ENCODE results near the gene PARPBP. TPM values are rescaled to one million over a fixed set of nuclear protein-coding genes. Genes with fewer than 3 reads are reported as not detected.

Gene PARPBP, protein sequence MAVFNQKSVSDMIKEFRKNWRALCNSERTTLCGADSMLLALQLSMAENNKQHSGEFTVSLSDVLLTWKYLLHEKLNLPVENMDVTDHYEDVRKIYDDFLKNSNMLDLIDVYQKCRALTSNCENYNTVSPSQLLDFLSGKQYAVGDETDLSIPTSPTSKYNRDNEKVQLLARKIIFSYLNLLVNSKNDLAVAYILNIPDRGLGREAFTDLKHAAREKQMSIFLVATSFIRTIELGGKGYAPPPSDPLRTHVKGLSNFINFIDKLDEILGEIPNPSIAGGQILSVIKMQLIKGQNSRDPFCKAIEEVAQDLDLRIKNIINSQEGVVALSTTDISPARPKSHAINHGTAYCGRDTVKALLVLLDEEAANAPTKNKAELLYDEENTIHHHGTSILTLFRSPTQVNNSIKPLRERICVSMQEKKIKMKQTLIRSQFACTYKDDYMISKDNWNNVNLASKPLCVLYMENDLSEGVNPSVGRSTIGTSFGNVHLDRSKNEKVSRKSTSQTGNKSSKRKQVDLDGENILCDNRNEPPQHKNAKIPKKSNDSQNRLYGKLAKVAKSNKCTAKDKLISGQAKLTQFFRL
- 1.5 and 31.2 TPM in 2 replicates for total RNA-seq

DNA sequence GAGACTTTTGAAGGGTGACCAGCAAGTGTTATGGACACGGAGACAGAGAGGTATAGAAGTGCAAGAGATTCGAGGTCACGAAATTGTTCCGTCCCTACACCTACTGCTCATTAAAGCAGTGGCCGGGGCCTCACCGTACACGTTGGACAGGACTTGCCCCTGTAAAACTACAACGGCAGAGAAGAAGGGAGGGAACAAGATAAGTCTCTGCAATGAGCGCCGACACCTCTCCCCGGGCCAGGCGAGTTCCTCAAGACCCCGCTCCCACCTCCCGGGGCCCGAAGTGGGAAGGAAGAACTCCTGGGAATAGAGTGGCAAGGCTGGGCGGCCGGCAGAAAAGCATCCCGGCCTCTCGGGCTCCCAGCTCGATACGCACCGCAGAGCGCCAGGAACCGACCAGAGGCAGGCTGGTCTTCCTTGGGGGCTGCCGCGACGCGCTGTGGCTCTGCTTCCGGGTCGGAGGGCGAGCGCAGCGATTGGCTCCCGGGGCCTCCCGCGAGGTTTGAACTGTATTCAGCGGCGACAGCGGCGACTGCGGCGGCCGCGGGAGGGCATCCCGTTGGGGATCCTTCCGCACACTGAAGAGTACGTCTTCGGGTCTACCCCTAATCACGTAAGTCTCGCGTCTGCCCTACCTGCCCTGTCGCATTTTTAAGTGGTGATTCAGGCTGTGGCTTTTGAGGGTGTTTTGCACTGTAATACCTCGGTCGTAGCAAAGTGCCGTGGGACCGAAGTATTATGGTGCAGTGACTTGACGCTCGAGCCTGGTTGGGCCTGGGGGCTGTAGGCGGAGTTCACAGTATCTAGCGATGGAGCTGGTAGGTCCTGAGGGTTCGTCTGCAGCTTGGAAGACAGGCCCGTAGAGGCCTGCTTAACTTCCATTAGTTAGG is at the start of gene PARPBP, which contains the start of gene NUP37:
TSS of gene PARPBP (plus strand) at position 510 of the 890 bp plus-strand sequence. CDS start 3,706 bp downstream, outside the sequence.
TSS of gene NUP37 (minus strand) at position 441 of the 890 bp plus-strand sequence. CDS start 1,596 bp downstream, outside the sequence.

DNA sequence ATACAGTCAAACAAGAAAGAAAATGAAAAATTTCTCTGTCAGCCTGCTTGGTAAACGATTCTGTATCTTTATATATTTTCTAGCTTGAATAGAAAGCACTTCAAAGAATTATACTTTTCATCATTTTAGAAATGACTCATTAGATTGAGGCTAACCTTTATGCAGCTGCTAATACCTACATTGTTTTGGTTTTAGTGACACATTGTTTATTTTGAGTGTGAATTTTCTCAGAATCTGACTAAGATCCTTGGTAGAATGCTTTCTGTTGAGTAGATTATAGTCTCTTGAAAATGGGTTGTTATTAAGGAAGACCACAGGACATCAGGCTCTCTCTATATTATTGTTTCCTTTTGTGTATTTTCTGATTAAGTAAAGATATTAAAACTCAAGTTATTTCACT is 77.8 kb downstream of the PARPBP start, which contains the start of gene PMCH:
TSS of gene PMCH (minus strand) at position 45 of the 400 bp plus-strand sequence. CDS start 63 bp downstream, outside the sequence.

Small RNAs within 50 kb of the gene (small RNA-seq; reads per million reads assigned to genes)
- gene RN7SL793P (ENCODE audit: low replicate concordance): not detected

Other genes with a start within 250 kb of the PARPBP start
- 51.3 and 129 TPM in 2 replicates for gene DRAM1, start 242.6 kb upstream of the PARPBP start, total RNA-seq
- 40.3 and 40.8 TPM in 2 replicates for gene WASHC3, start 58.2 kb upstream of the PARPBP start, total RNA-seq
- 25.8 and 36.7 TPM in 2 replicates for gene NUP37, start 69 bp upstream of the PARPBP start, total RNA-seq
- gene PMCH, start 77.7 kb downstream of the PARPBP start, total RNA-seq: not detected in 2 replicates